Neuronal stem cell (in vitro differentiated cells): ENCODE results near the gene KLHDC4.

Experiments used
- DNase-seq: peaks from one replicate; pipeline ENCODE4 v3.0.0-alpha.2; 2013; ENCODE audit warnings: low spot score
- H2AFZ ChIP-seq: one replicate; pipeline ENCODE4 v1.6.1; 2013; ENCODE audit warnings: mild to moderate bottlenecking, low read length, inconsistent platforms
- H2AK5ac ChIP-seq: 2 replicates; pipeline ENCODE4 v1.6.1; 2013; ENCODE audit warnings: low read depth, mild to moderate bottlenecking, inconsistent platforms, low read length, moderate library complexity, mixed read lengths
- H2BK120ac ChIP-seq: 2 replicates; pipeline ENCODE4 v1.6.1; 2013; ENCODE audit warnings: low read depth, mild to moderate bottlenecking, inconsistent platforms, low read length, moderate library complexity, mixed read lengths
- H2BK12ac ChIP-seq: one replicate; pipeline ENCODE4 v1.6.1; 2013; ENCODE audit warnings: low read length, inconsistent platforms
- H2BK15ac ChIP-seq: 2 replicates; pipeline ENCODE4 v1.6.1; 2013; ENCODE audit warnings: mild to moderate bottlenecking, low read length, inconsistent platforms, mixed read lengths
- H2BK5ac ChIP-seq: one replicate; pipeline ENCODE4 v1.6.1; 2013; ENCODE audit warnings: inconsistent platforms, mild to moderate bottlenecking, low read length, moderate library complexity
- H3K14ac ChIP-seq: one replicate; pipeline ENCODE4 v1.6.1; 2013; ENCODE audit warnings: low read length, inconsistent platforms
- H3K18ac ChIP-seq: 2 replicates; pipeline ENCODE4 v1.6.1; 2013; ENCODE audit warnings: low read length, inconsistent platforms
- H3K23ac ChIP-seq: 2 replicates; pipeline ENCODE4 v1.6.1; 2013; ENCODE audit warnings: low read depth, mild to moderate bottlenecking, mixed read lengths, low read length, inconsistent platforms; ENCODE audit not compliant: poor library complexity
- H3K27ac ChIP-seq: replicated peaks from 3 replicates; pipeline ENCODE4 v1.5.1; 2013; ENCODE audit warnings: low read length, inconsistent platforms
- H3K27me3 ChIP-seq, 3 experiments: 2 replicates each; pipeline ENCODE4 v1.6.1; 2013; ENCODE audit warnings: low read length in 3 of 3, mild to moderate bottlenecking in 2 of 3, inconsistent platforms in 1 of 3, low read depth in 1 of 3, mixed read lengths in 1 of 3, moderate library complexity in 1 of 3; ENCODE audit not compliant: control insufficient read depth in 3 of 3, insufficient read depth in 3 of 3
- H3K36me3 ChIP-seq, 2 donors: replicated peaks in 1 of 2; 2 replicates each; pipeline ENCODE4 v1.6.1; 2013; ENCODE audit warnings: low read length in 2 of 2; ENCODE audit not compliant: control insufficient read depth in 2 of 2, insufficient read depth in 2 of 2
- H3K4ac ChIP-seq: 2 replicates; pipeline ENCODE4 v1.6.1; 2013; ENCODE audit warnings: inconsistent platforms, mild to moderate bottlenecking, low read length, moderate library complexity
- H3K4me1 ChIP-seq, 2 donors: 1 replicate in 1 of 2; 2 replicates in 1 of 2; pipeline ENCODE4 v1.6.1; 2013; ENCODE audit warnings: low read length in 2 of 2, low read depth in 1 of 2; ENCODE audit not compliant: control insufficient read depth in 2 of 2, insufficient read depth in 1 of 2
- H3K4me2 ChIP-seq: one replicate; pipeline ENCODE4 v1.6.1; 2013; ENCODE audit warnings: mild to moderate bottlenecking, low read length, inconsistent platforms; ENCODE audit not compliant: insufficient read depth, poor library complexity, severe bottlenecking
- H3K4me3 ChIP-seq, 2 donors: 2 replicates each; pipeline ENCODE4 v1.5.1; 2013; ENCODE audit warnings: low read length in 2 of 2, mild to moderate bottlenecking in 2 of 2, inconsistent platforms in 1 of 2, moderate library complexity in 1 of 2
- H3K79me1 ChIP-seq: one replicate; pipeline ENCODE4 v1.6.1; 2013; ENCODE audit warnings: low read depth, mild to moderate bottlenecking, inconsistent platforms, low read length, moderate library complexity
- H3K9ac ChIP-seq: one replicate; pipeline ENCODE4 v1.6.1; 2013; ENCODE audit warnings: mild to moderate bottlenecking, low read depth, low read length, inconsistent platforms; ENCODE audit not compliant: poor library complexity
- H3K9me3 ChIP-seq, 2 donors: replicated peaks in 1 of 2; 2 replicates each; pipeline versions ENCODE3 to v1.6.1; 2013; ENCODE audit warnings: low read length in 2 of 2, mild to moderate bottlenecking in 2 of 2, inconsistent platforms in 1 of 2, low read depth in 1 of 2, mixed read lengths in 1 of 2, moderate library complexity in 1 of 2; ENCODE audit not compliant: control insufficient read depth in 2 of 2, insufficient read depth in 1 of 2
- H4K8ac ChIP-seq: one replicate; pipeline ENCODE4 v1.6.1; 2013; ENCODE audit warnings: low read depth, mild to moderate bottlenecking, inconsistent platforms, low read length, moderate library complexity
- H4K91ac ChIP-seq: one replicate; pipeline ENCODE4 v1.6.1; 2013; ENCODE audit warnings: low read length, low read depth, mild to moderate bottlenecking, inconsistent platforms; ENCODE audit not compliant: poor library complexity
- WGBS, 2 donors: extraction: QIAGEN DNeasy Blood & Tissue Kit; methylation state at CpG; one replicate each; pipeline ENCODE4 v1.1.7; 2013; ENCODE audit warnings: missing lambda C conversion rate in 2 of 2, mixed read lengths in 1 of 2; ENCODE audit not compliant: insufficient read length in 2 of 2, insufficient replicate concordance in 1 of 2; ENCODE audit errors: extremely low coverage in 2 of 2; 5-methylcytosine and 5-hydroxymethylcytosine counted together

Gene KLHDC4

GRCh38 chr16:87739801-87740200 is 26.0 kb downstream of the KLHDC4 start:
- DNase-seq = no peak
- H3K4me2 ChIP-seq = no peak overlapping the region
- no peak overlapping the region for H2BK120ac ChIP-seq
- no peak overlapping the region for H3K9ac ChIP-seq
- no peaks in the 10 kb centered on the region for H3K27me3 ChIP-seq
- no peak overlapping the region for H2BK5ac ChIP-seq
- H2AFZ ChIP-seq = no peak overlapping the region
- H3K36me3 ChIP-seq = peaks cover 17 to 59% of the 10 kb centered on the region in 2 donors
- no peak overlapping the region for H3K23ac ChIP-seq
- H3K79me1 ChIP-seq = peaks cover 2% of the 10 kb centered on the region
- H3K4me3 ChIP-seq = no peak overlapping the region
- H3K4ac ChIP-seq = no peak overlapping the region
- H4K91ac ChIP-seq = no peak overlapping the region
- no peak overlapping the region for H2AK5ac ChIP-seq
- H3K9me3 ChIP-seq = peaks cover 0 to under 1% of the 10 kb centered on the region in 2 donors
- no peak overlapping the region for H3K27ac ChIP-seq
- no peak overlapping the region for H4K8ac ChIP-seq
- H2BK15ac ChIP-seq = no peak overlapping the region
- WGBS, 2 donors = no CpG with 5 or more reads among the region's 8 CpGs
- H3K4me1 ChIP-seq = peaks cover 0 to 1% of the 10 kb centered on the region in 2 donors
- H3K18ac ChIP-seq = no peak overlapping the region
- H3K14ac ChIP-seq = no peak overlapping the region
- no peak overlapping the region for H2BK12ac ChIP-seq

GRCh38 chr16:87736008-87736382 is 29.8 kb downstream of the KLHDC4 start:
- Histone ChIP-seq H2AFZ (no peak overlapping the region), H3K4ac (no peak overlapping the region), H3K23ac (no peak overlapping the region), H3K18ac (no peak overlapping the region), H3K14ac (no peak overlapping the region), H3K4me1 (no peaks in the 10 kb centered on the region), H3K4me2 (no peak overlapping the region), H3K9ac (no peak overlapping the region), H2BK15ac (no peak overlapping the region), H2BK12ac (no peak overlapping the region), H2AK5ac (no peak overlapping the region), H3K27me3 (no peaks in the 10 kb centered on the region), H3K4me3 (no peak overlapping the region), H4K91ac (no peak overlapping the region), H4K8ac (no peak overlapping the region), H3K27ac (no peak overlapping the region), H3K79me1 (peaks cover 2% of the 10 kb centered on the region), H2BK120ac (no peak overlapping the region), H2BK5ac (no peak overlapping the region), H3K9me3 (no peaks in the 10 kb centered on the region), H3K36me3 (peaks cover 19 to 43% of the 10 kb centered on the region in 2 donors)
- no peak for DNase-seq
- no CpG with 5 or more reads among the region's 12 CpGs for WGBS, 2 donors

- Histone ChIP-seq H3K14ac (no peak overlapping the region), H2AK5ac (no peak overlapping the region), H3K4me2 (no peak overlapping the region), H4K91ac (no peak overlapping the region), H3K36me3 (peaks cover 16 to 41% of the 10 kb centered on the region in 2 donors), H2BK5ac (no peak overlapping the region), H3K27ac (no peak overlapping the region), H3K9me3 (no peaks in the 10 kb centered on the region), H3K4ac (no peak overlapping the region), H2BK120ac (no peak overlapping the region), H3K27me3 (no peaks in the 10 kb centered on the region), H4K8ac (no peak overlapping the region), H3K23ac (no peak overlapping the region), H3K18ac (no peak overlapping the region), H3K4me1 (no peaks in the 10 kb centered on the region), H2BK12ac (no peak overlapping the region), H3K9ac (no peak overlapping the region), H3K4me3 (no peak overlapping the region), H2BK15ac (no peak overlapping the region), H2AFZ (no peak overlapping the region), H3K79me1 (peaks cover 2% of the 10 kb centered on the region)
- WGBS, 2 donors = no CpG with 5 or more reads among the region's 23 CpGs
- no peak for DNase-seq
Observed at GRCh38 chr16:87735270-87736007, 30.3 kb downstream of the KLHDC4 start.

GRCh38 chr16:87734644-87735043 is 31.1 kb downstream of the KLHDC4 start:
- H3K36me3 ChIP-seq = peaks cover 11 to 40% of the 10 kb centered on the region in 2 donors
- no CpG with 5 or more reads among the region's 14 CpGs for WGBS, 2 donors

More at GRCh38 chr16:87734644-87735043, 31.1 kb downstream of the KLHDC4 start:
- Histone ChIP-seq H2BK5ac (no peak overlapping the region), H4K8ac (no peak overlapping the region), H2BK12ac (no peak overlapping the region), H3K4me2 (no peak overlapping the region), H3K14ac (no peak overlapping the region), H3K23ac (no peak overlapping the region), H3K9me3 (no peaks in the 10 kb centered on the region), H3K4ac (no peak overlapping the region), H3K79me1 (no peaks in the 10 kb centered on the region), H3K18ac (no peak overlapping the region), H2BK15ac (no peak overlapping the region), H2AK5ac (no peak overlapping the region), H4K91ac (no peak overlapping the region), H3K4me3 (no peak overlapping the region), H3K9ac (no peak overlapping the region), H2AFZ (no peak overlapping the region), H3K27ac (no peak overlapping the region), H3K4me1 (no peaks in the 10 kb centered on the region), H2BK120ac (no peak overlapping the region), H3K27me3 (no peaks in the 10 kb centered on the region)
- DNase-seq = no peak
